HEK293 (cell line): ENCODE data around the gene NFIC.
A peak's percentile ranks its signal among the peaks of the same experiment; 100 is the strongest.

ENCODE experiments used
- GFI1B ChIP-seq: fragments of 450-650 bp; formaldehyde crosslinking; IDR thresholded peaks from 2 replicates; pipeline ENCODE4 v1.5.1; 2016; ENCODE audit warnings: missing biosample characterization, missing genetic modification characterization
- KLF1 ChIP-seq: fragments of 450-650 bp; formaldehyde crosslinking; IDR thresholded peaks from 2 replicates; pipeline ENCODE4 v1.5.1; 2016; ENCODE audit warnings: missing biosample characterization, missing genetic modification characterization
- KLF16 ChIP-seq: fragments of 450-650 bp; formaldehyde crosslinking; IDR thresholded peaks from 2 replicates; pipeline ENCODE4 v1.5.1; 2017; ENCODE audit warnings: missing biosample characterization, missing genetic modification characterization
- KLF8 ChIP-seq: fragments of 450-650 bp; formaldehyde crosslinking; IDR thresholded peaks from 2 replicates; pipeline ENCODE4 v1.5.1; 2016; ENCODE audit warnings: missing biosample characterization, missing genetic modification characterization
- KLF9 ChIP-seq: fragments of 450-650 bp; formaldehyde crosslinking; IDR thresholded peaks from 2 replicates; pipeline ENCODE4 v1.5.1; 2016; ENCODE audit warnings: missing biosample characterization, missing genetic modification characterization, low read depth
- SP3 ChIP-seq: fragments of 450-650 bp; formaldehyde crosslinking; IDR thresholded peaks from 2 replicates; pipeline ENCODE4 v1.5.1; 2016; ENCODE audit warnings: missing biosample characterization, missing genetic modification characterization
- YY2 ChIP-seq: fragments of 450-650 bp; formaldehyde crosslinking; IDR thresholded peaks from 2 replicates; pipeline ENCODE4 v1.5.1; 2016; ENCODE audit warnings: missing biosample characterization, missing genetic modification characterization
- ZBTB20 ChIP-seq: fragments of 450-650 bp; formaldehyde crosslinking; IDR thresholded peaks from 2 replicates; pipeline ENCODE4 v1.5.1; 2016; ENCODE audit warnings: missing biosample characterization, missing genetic modification characterization
- ZBTB48 ChIP-seq: fragments of 450-650 bp; formaldehyde crosslinking; IDR thresholded peaks from 2 replicates; pipeline ENCODE4 v1.5.1; 2016; ENCODE audit warnings: missing biosample characterization, missing genetic modification characterization
- ZBTB7A ChIP-seq: fragments of 450-650 bp; formaldehyde crosslinking; IDR thresholded peaks from 2 replicates; pipeline ENCODE4 v1.5.1; 2016; ENCODE audit warnings: low read depth, missing biosample characterization, missing genetic modification characterization
- ZBTB8A ChIP-seq: fragments of 450-650 bp; formaldehyde crosslinking; IDR thresholded peaks from 2 replicates; pipeline ENCODE4 v1.5.1; 2016; ENCODE audit warnings: missing biosample characterization, missing genetic modification characterization
- ZEB2 ChIP-seq: fragments of 450-650 bp; formaldehyde crosslinking; IDR thresholded peaks from 2 replicates; pipeline ENCODE4 v1.5.1; 2016; ENCODE audit warnings: missing biosample characterization, missing genetic modification characterization
- ZFP37 ChIP-seq: fragments of 450-650 bp; formaldehyde crosslinking; IDR thresholded peaks from 2 replicates; pipeline ENCODE4 v1.5.1; 2016; ENCODE audit warnings: missing biosample characterization, missing genetic modification characterization
- ZNF169 ChIP-seq: fragments of 450-650 bp; formaldehyde crosslinking; IDR thresholded peaks from 2 replicates; pipeline ENCODE4 v1.5.1; 2016; ENCODE audit warnings: missing biosample characterization, missing genetic modification characterization
- ZNF324 ChIP-seq: fragments of 450-650 bp; formaldehyde crosslinking; IDR thresholded peaks from 2 replicates; pipeline ENCODE4 v1.5.1; 2016; ENCODE audit warnings: missing biosample characterization, missing genetic modification characterization
- ZNF501 ChIP-seq: fragments of 450-650 bp; formaldehyde crosslinking; IDR thresholded peaks from 2 replicates; pipeline ENCODE4 v1.5.1; 2016; ENCODE audit warnings: missing biosample characterization, missing genetic modification characterization
- ZNF510 ChIP-seq: fragments of 450-650 bp; formaldehyde crosslinking; IDR thresholded peaks from 2 replicates; pipeline ENCODE4 v1.5.1; 2018; ENCODE audit warnings: mild to moderate bottlenecking, missing genetic modification characterization, missing biosample characterization; ENCODE audit not compliant: insufficient replicate concordance
- ZNF639 ChIP-seq: fragments of 450-650 bp; formaldehyde crosslinking; IDR thresholded peaks from 2 replicates; pipeline ENCODE4 v1.5.1; 2016; ENCODE audit warnings: missing biosample characterization, missing genetic modification characterization
- ZNF660 ChIP-seq: fragments of 450-650 bp; IDR thresholded peaks from 2 replicates; pipeline ENCODE4 v1.5.1; 2018; ENCODE audit warnings: missing biosample characterization, mild to moderate bottlenecking, missing genetic modification characterization
- ZNF692 ChIP-seq: fragments of 450-650 bp; formaldehyde crosslinking; IDR thresholded peaks from 2 replicates; pipeline ENCODE4 v1.5.1; 2016; ENCODE audit warnings: missing biosample characterization, missing genetic modification characterization
- ZNF704 ChIP-seq: fragments of 450-650 bp; formaldehyde crosslinking; IDR thresholded peaks from 2 replicates; pipeline ENCODE4 v1.5.1; 2016; ENCODE audit warnings: missing biosample characterization, missing genetic modification characterization
- ZNF76 ChIP-seq: fragments of 450-650 bp; formaldehyde crosslinking; IDR thresholded peaks from 2 replicates; pipeline ENCODE4; 2016; ENCODE audit warnings: low read depth, missing biosample characterization, missing genetic modification characterization, borderline replicate concordance
- ZNF768 ChIP-seq: fragments of 450-650 bp; formaldehyde crosslinking; IDR thresholded peaks from 2 replicates; pipeline ENCODE4 v1.5.1; 2018; ENCODE audit warnings: missing biosample characterization, mild to moderate bottlenecking, missing genetic modification characterization
- ZNF785 ChIP-seq: fragments of 450-650 bp; formaldehyde crosslinking; IDR thresholded peaks from 2 replicates; pipeline ENCODE4 v1.5.1; 2016; ENCODE audit warnings: missing biosample characterization, missing genetic modification characterization
- ZSCAN4 ChIP-seq: fragments of 450-650 bp; formaldehyde crosslinking; IDR thresholded peaks from 2 replicates; pipeline ENCODE4 v1.5.1; 2017; ENCODE audit warnings: missing biosample characterization, missing genetic modification characterization
- TF ChIP-seq, protein P1 (sequence below): fragments of 450-650 bp; formaldehyde crosslinking; IDR thresholded peaks from 2 replicates; pipeline ENCODE4 v1.5.1; 2016; ENCODE audit warnings: missing biosample characterization, missing genetic modification characterization
- TF ChIP-seq, protein P2 (sequence below): fragments of 450-650 bp; formaldehyde crosslinking; IDR thresholded peaks from 2 replicates; pipeline ENCODE4 v1.5.0; 2017; ENCODE audit warnings: missing biosample characterization, missing genetic modification characterization, borderline replicate concordance

NFIC gene

DNA sequence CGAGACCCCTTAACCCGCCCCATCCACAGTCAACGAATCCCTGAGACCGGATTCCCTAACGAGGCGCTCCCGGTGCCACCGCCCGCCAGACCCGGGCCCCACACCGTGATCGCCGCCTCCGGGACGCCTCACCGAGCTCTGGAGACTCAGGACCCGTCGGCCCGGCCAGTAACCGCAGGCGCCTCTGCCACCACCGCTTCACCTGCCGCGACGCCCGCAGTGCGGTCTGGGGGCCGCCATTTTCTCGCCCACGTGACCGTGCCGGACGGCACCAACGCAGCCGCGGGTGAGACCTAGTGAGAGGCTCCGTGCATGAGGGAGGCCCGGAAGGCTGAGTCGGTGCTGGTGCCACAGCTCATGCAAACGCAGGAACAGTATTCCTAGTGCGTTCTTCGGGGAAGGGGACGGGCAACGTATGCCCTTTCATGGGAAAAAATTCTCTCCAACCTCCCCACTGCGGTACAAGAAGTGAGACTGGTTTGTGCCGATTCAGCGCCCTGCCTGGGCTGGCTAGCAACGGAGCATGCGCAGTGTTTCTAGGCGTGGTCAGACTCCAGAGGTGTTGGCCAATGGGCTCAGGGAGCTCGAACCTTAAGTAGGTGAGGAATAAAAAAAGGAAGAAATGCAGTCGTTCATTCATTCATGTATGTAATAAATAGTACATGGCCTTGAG, 134.2 kb downstream of the NFIC start, which contains the start of gene DOHH (continued):
- TF ChIP-seq, protein P1, sequence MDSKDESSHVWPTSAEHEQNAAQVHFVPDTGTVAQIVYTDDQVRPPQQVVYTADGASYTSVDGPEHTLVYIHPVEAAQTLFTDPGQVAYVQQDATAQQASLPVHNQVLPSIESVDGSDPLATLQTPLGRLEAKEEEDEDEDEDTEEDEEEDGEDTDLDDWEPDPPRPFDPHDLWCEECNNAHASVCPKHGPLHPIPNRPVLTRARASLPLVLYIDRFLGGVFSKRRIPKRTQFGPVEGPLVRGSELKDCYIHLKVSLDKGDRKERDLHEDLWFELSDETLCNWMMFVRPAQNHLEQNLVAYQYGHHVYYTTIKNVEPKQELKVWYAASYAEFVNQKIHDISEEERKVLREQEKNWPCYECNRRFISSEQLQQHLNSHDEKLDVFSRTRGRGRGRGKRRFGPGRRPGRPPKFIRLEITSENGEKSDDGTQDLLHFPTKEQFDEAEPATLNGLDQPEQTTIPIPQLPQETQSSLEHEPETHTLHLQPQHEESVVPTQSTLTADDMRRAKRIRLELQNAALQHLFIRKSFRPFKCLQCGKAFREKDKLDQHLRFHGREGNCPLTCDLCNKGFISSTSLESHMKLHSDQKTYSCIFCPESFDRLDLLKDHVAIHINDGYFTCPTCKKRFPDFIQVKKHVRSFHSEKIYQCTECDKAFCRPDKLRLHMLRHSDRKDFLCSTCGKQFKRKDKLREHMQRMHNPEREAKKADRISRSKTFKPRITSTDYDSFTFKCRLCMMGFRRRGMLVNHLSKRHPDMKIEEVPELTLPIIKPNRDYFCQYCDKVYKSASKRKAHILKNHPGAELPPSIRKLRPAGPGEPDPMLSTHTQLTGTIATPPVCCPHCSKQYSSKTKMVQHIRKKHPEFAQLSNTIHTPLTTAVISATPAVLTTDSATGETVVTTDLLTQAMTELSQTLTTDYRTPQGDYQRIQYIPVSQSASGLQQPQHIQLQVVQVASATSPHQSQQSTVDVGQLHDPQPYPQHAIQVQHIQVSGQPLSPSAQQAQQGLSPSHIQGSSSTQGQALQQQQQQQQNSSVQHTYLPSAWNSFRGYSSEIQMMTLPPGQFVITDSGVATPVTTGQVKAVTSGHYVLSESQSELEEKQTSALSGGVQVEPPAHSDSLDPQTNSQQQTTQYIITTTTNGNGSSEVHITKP (tag by site-specific recombination): peak; percentile 100
- TF ChIP-seq ZBTB7A: peak; percentile 61; the same call in 1 of the 2 replicates
- TF ChIP-seq ZBTB20: peak; percentile 14; the same call in 1 of the 2 replicates
- TF ChIP-seq SP3: peak; percentile 76
- TF ChIP-seq ZNF692 (tag by site-specific recombination): peak; percentile 84
- TF ChIP-seq KLF1 (tag by site-specific recombination): peak; percentile 56; the same call in 1 of the 2 replicates
- TF ChIP-seq ZNF660 (tag by site-specific recombination): 0 out of 2 replicates have a peak, but pooled peaks have one; percentile 75
- peak; percentile 79 for TF ChIP-seq ZEB2 (tag by site-specific recombination)
- no peak for TF ChIP-seq ZNF704 (tag by site-specific recombination)
- peak; percentile 100 for TF ChIP-seq YY2
- peak; percentile 50; the same call in 1 of the 2 replicates for TF ChIP-seq KLF9 (tag by site-specific recombination)
- TF ChIP-seq KLF16: peak; percentile 66; the same call in 1 of the 2 replicates
- TF ChIP-seq ZNF510 (tag by site-specific recombination): no peak
- peak; percentile 93 for TF ChIP-seq ZNF76 (tag by site-specific recombination)
- peak; percentile 95 for TF ChIP-seq ZNF324
- peak; percentile 69; the same call in 1 of the 2 replicates for TF ChIP-seq ZFP37 (tag by site-specific recombination)
- peak; percentile 86; the same call in 1 of the 2 replicates for TF ChIP-seq ZNF501 (tag by site-specific recombination)
- TF ChIP-seq ZNF639 (tag by site-specific recombination): peak; percentile 87
- TF ChIP-seq ZBTB48 (tag by site-specific recombination): peak; percentile 83
- TF ChIP-seq, protein P2, sequence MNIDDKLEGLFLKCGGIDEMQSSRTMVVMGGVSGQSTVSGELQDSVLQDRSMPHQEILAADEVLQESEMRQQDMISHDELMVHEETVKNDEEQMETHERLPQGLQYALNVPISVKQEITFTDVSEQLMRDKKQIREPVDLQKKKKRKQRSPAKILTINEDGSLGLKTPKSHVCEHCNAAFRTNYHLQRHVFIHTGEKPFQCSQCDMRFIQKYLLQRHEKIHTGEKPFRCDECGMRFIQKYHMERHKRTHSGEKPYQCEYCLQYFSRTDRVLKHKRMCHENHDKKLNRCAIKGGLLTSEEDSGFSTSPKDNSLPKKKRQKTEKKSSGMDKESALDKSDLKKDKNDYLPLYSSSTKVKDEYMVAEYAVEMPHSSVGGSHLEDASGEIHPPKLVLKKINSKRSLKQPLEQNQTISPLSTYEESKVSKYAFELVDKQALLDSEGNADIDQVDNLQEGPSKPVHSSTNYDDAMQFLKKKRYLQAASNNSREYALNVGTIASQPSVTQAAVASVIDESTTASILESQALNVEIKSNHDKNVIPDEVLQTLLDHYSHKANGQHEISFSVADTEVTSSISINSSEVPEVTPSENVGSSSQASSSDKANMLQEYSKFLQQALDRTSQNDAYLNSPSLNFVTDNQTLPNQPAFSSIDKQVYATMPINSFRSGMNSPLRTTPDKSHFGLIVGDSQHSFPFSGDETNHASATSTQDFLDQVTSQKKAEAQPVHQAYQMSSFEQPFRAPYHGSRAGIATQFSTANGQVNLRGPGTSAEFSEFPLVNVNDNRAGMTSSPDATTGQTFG: peak; percentile 62; the same call in 1 of the 2 replicates
- TF ChIP-seq ZNF169: peak; percentile 88
- no peak for TF ChIP-seq ZNF785
- peak; percentile 67 for TF ChIP-seq ZBTB8A (tag by site-specific recombination)
- peak; percentile 96 for TF ChIP-seq KLF8 (tag by site-specific recombination)
- peak; percentile 56; the same call in 1 of the 2 replicates for TF ChIP-seq ZSCAN4 (tag by site-specific recombination)
- no peak for TF ChIP-seq ZNF768 (tag by site-specific recombination)
- TF ChIP-seq GFI1B (tag by site-specific recombination): no peak
